Urothelium cell line (cell line): ENCODE data around the gene BAIAP2.
"Not testable (repeated sequence)": the region's sequence is repeated elsewhere in the genome, so short reads cannot be mapped to it uniquely, and the experiment has no call there.

Experiments used
- DNase-seq: peaks from one replicate; pipeline ENCODE4 v3.0.0; 2011; ENCODE audit warnings: low spot score, mixed read lengths
- FAIRE-seq: peaks from 2 replicates; lab custom pipeline; 2011; peaks lifted over from hg19 to GRCh38; lab: Jason Lieb, UNC

The BAIAP2 gene

GRCh38 chr17:81000631-81001357, 34.2 kb upstream of the BAIAP2 start:
- FAIRE-seq (no peak), DNase-seq (no peak)

GRCh38 chr17:81002013-81002384, 33.0 kb upstream of the BAIAP2 start:
- no peak for DNase-seq
- FAIRE-seq: no peak

GRCh38 chr17:81002409-81003361, 32.3 kb upstream of the BAIAP2 start:
- FAIRE-seq (peak; percentile 94), DNase-seq (peak; percentile 70)

GRCh38 chr17:81003711-81004475, 31.1 kb upstream of the BAIAP2 start:
- DNase-seq: no peak
- peak; percentile 66 for FAIRE-seq

- DNase-seq (no peak), FAIRE-seq (no peak)
Observed at GRCh38 chr17:81006891-81007290, 28.1 kb upstream of the BAIAP2 start.

- FAIRE-seq (no peak), DNase-seq (no peak)
Observed at GRCh38 chr17:81008140-81008539, 26.8 kb upstream of the BAIAP2 start.

GRCh38 chr17:81009136-81009535, 25.8 kb upstream of the BAIAP2 start:
- FAIRE-seq: no peak
- no peak for DNase-seq

- DNase-seq (no peak), FAIRE-seq (no peak)
Observed at GRCh38 chr17:81010935-81011334, 24.0 kb upstream of the BAIAP2 start.

- no peak for FAIRE-seq
- no peak for DNase-seq
Observed at GRCh38 chr17:81011951-81012350, 23.0 kb upstream of the BAIAP2 start.

GRCh38 chr17:81012574-81013447, 22.1 kb upstream of the BAIAP2 start:
- no peak for DNase-seq
- no peak for FAIRE-seq

- no peak for FAIRE-seq
Observed at GRCh38 chr17:81013642-81014041, 21.3 kb upstream of the BAIAP2 start.

GRCh38 chr17:81015136-81015535, 19.8 kb upstream of the BAIAP2 start:
- DNase-seq (no peak), FAIRE-seq (no peak)

More at GRCh38 chr17:81013642-81014041, 21.3 kb upstream of the BAIAP2 start:
- no peak for DNase-seq

GRCh38 chr17:81016575-81016974, 18.4 kb upstream of the BAIAP2 start:
- DNase-seq (no peak), FAIRE-seq (no peak)

- DNase-seq, FAIRE-seq: not testable (repeated sequence)
Observed at GRCh38 chr17:81017330-81017729, 17.6 kb upstream of the BAIAP2 start.

- no peak for DNase-seq
- no peak for FAIRE-seq
Observed at GRCh38 chr17:81018044-81018802, 16.7 kb upstream of the BAIAP2 start.

- FAIRE-seq (no peak), DNase-seq (no peak)
Observed at GRCh38 chr17:81019563-81020442, 15.1 kb upstream of the BAIAP2 start.

- DNase-seq (no peak), FAIRE-seq (no peak)
Observed at GRCh38 chr17:81020443-81020766, 14.5 kb upstream of the BAIAP2 start.

- FAIRE-seq (no peak), DNase-seq (no peak)
Observed at GRCh38 chr17:81020767-81021497, 14.0 kb upstream of the BAIAP2 start.
